ENCODE data around the gene ARRDC4.
"Not testable (repeated sequence)": the region's sequence is repeated elsewhere in the genome, so short reads cannot be mapped to it uniquely, and the experiment has no call there.

ARRDC4 gene

GRCh38 chr15:97984157-97984556 lies 23.7 kb downstream of the ARRDC4 start:
- H3K36me3 ChIP-seq (ENCODE audit: insufficient read depth, low read length) = no peaks in the 10 kb centered on the region
- TF ChIP-seq FOXP2 (optimal IDR thresholded peaks at IDR 0.05; ENCODE audit: control extremely low read depth, extremely low read length, insufficient read depth) (no peak), POLR2AphosphoS5 (IDR thresholded peaks at IDR 0.05; ENCODE audit: borderline replicate concordance, low read depth, low read length) (no peak), EZH2 (IDR thresholded peaks at IDR 0.05) (no peak)
- DNase-seq (ENCODE audit: low read depth, low spot score) = no peak
- no peak overlapping the region for H3K4me3 ChIP-seq
- H3K9ac ChIP-seq (ENCODE audit: insufficient read length) = no peak overlapping the region
- H3K9me3 ChIP-seq (ENCODE audit: low read depth, low read length) = no peaks in the 10 kb centered on the region
- H3K27ac ChIP-seq = no peak overlapping the region

- not testable (repeated sequence) for H3K27ac ChIP-seq; DNase-seq (ENCODE audit: low read depth, low spot score); H3K9me3 ChIP-seq (ENCODE audit: low read depth, low read length); H3K9ac ChIP-seq (ENCODE audit: insufficient read length); H3K4me3 ChIP-seq; H3K36me3 ChIP-seq (ENCODE audit: insufficient read depth, low read length)
These were observed 25.5 kb downstream of the ARRDC4 start for GRCh38 chr15:97985979-97986378.

GRCh38 chr15:97986781-97987180 lies 26.3 kb downstream of the ARRDC4 start:
- H3K36me3 ChIP-seq (ENCODE audit: insufficient read depth, low read length) = no peaks in the 10 kb centered on the region
- H3K9me3 ChIP-seq (ENCODE audit: low read depth, low read length) = no peaks in the 10 kb centered on the region
- H3K27ac ChIP-seq = no peak overlapping the region
- TF ChIP-seq POLR2AphosphoS5 (IDR thresholded peaks at IDR 0.05; ENCODE audit: borderline replicate concordance, low read depth, low read length) (no peak), FOXP2 (optimal IDR thresholded peaks at IDR 0.05; ENCODE audit: control extremely low read depth, extremely low read length, insufficient read depth) (no peak), EZH2 (IDR thresholded peaks at IDR 0.05) (no peak)
- no peak overlapping the region for H3K4me3 ChIP-seq
- no peak for DNase-seq (ENCODE audit: low read depth, low spot score)
- H3K9ac ChIP-seq (ENCODE audit: insufficient read length) = no peak overlapping the region

- DNase-seq (ENCODE audit: low read depth, low spot score) = no peak
- Histone ChIP-seq H3K4me3 (no peak overlapping the region), H3K9ac (ENCODE audit: insufficient read length) (no peak overlapping the region), H3K27ac (no peak overlapping the region), H3K36me3 (ENCODE audit: insufficient read depth, low read length) (no peaks in the 10 kb centered on the region), H3K9me3 (ENCODE audit: low read depth, low read length) (no peaks in the 10 kb centered on the region)
- TF ChIP-seq POLR2AphosphoS5 (IDR thresholded peaks at IDR 0.05; ENCODE audit: borderline replicate concordance, low read depth, low read length) = no peak
- TF ChIP-seq EZH2 (IDR thresholded peaks at IDR 0.05) = no peak
- no peak for TF ChIP-seq FOXP2 (optimal IDR thresholded peaks at IDR 0.05; ENCODE audit: control extremely low read depth, extremely low read length, insufficient read depth)
These were observed 28.8 kb downstream of the ARRDC4 start for GRCh38 chr15:97989299-97989698.

- no peak for DNase-seq (ENCODE audit: low read depth, low spot score)
- TF ChIP-seq POLR2AphosphoS5 (IDR thresholded peaks at IDR 0.05; ENCODE audit: borderline replicate concordance, low read depth, low read length) (no peak), EZH2 (IDR thresholded peaks at IDR 0.05) (no peak), FOXP2 (optimal IDR thresholded peaks at IDR 0.05; ENCODE audit: control extremely low read depth, extremely low read length, insufficient read depth) (no peak)
- no peaks in the 10 kb centered on the region for H3K9me3 ChIP-seq (ENCODE audit: low read depth, low read length)
- no peak overlapping the region for H3K4me3 ChIP-seq
- no peak overlapping the region for H3K9ac ChIP-seq (ENCODE audit: insufficient read length)
- no peaks in the 10 kb centered on the region for H3K36me3 ChIP-seq (ENCODE audit: insufficient read depth, low read length)
- no peak overlapping the region for H3K27ac ChIP-seq
These were observed 31.6 kb downstream of the ARRDC4 start for GRCh38 chr15:97991972-97992541.

- Histone ChIP-seq H3K9ac (ENCODE audit: insufficient read length) (no peak overlapping the region), H3K27ac (no peak overlapping the region), H3K9me3 (ENCODE audit: low read depth, low read length) (no peaks in the 10 kb centered on the region), H3K36me3 (ENCODE audit: insufficient read depth, low read length) (no peaks in the 10 kb centered on the region), H3K4me3 (no peak overlapping the region)
- no peak for DNase-seq (ENCODE audit: low read depth, low spot score)
- no peak for TF ChIP-seq EZH2 (IDR thresholded peaks at IDR 0.05)
- no peak for TF ChIP-seq POLR2AphosphoS5 (IDR thresholded peaks at IDR 0.05; ENCODE audit: borderline replicate concordance, low read depth, low read length)
- TF ChIP-seq FOXP2 (optimal IDR thresholded peaks at IDR 0.05; ENCODE audit: control extremely low read depth, extremely low read length, insufficient read depth) = no peak
These were observed 32.3 kb downstream of the ARRDC4 start for GRCh38 chr15:97992823-97993222.

- no peak for DNase-seq (ENCODE audit: low read depth, low spot score)
- Histone ChIP-seq H3K9ac (ENCODE audit: insufficient read length) (no peak overlapping the region), H3K27ac (no peak overlapping the region), H3K36me3 (ENCODE audit: insufficient read depth, low read length) (no peaks in the 10 kb centered on the region), H3K9me3 (ENCODE audit: low read depth, low read length) (no peaks in the 10 kb centered on the region), H3K4me3 (no peak overlapping the region)
- TF ChIP-seq FOXP2 (optimal IDR thresholded peaks at IDR 0.05; ENCODE audit: control extremely low read depth, extremely low read length, insufficient read depth) = no peak
- TF ChIP-seq POLR2AphosphoS5 (IDR thresholded peaks at IDR 0.05; ENCODE audit: borderline replicate concordance, low read depth, low read length) = no peak
- no peak for TF ChIP-seq EZH2 (IDR thresholded peaks at IDR 0.05)
These were observed 32.8 kb downstream of the ARRDC4 start for GRCh38 chr15:97993310-97993738.

- no peaks in the 10 kb centered on the region for H3K36me3 ChIP-seq (ENCODE audit: insufficient read depth, low read length)
- no peak overlapping the region for H3K4me3 ChIP-seq
- no peaks in the 10 kb centered on the region for H3K9me3 ChIP-seq (ENCODE audit: low read depth, low read length)
- DNase-seq (ENCODE audit: low read depth, low spot score) = no peak
- H3K27ac ChIP-seq = no peak overlapping the region
- H3K9ac ChIP-seq (ENCODE audit: insufficient read length) = no peak overlapping the region
- TF ChIP-seq POLR2AphosphoS5 (IDR thresholded peaks at IDR 0.05; ENCODE audit: borderline replicate concordance, low read depth, low read length) = no peak
- TF ChIP-seq FOXP2 (optimal IDR thresholded peaks at IDR 0.05; ENCODE audit: control extremely low read depth, extremely low read length, insufficient read depth) = no peak
- no peak for TF ChIP-seq EZH2 (IDR thresholded peaks at IDR 0.05)
These were observed 33.7 kb downstream of the ARRDC4 start for GRCh38 chr15:97994236-97994635.

- no peaks in the 10 kb centered on the region for H3K9me3 ChIP-seq (ENCODE audit: low read depth, low read length)
- H3K9ac ChIP-seq (ENCODE audit: insufficient read length) = no peak overlapping the region
- no peaks in the 10 kb centered on the region for H3K36me3 ChIP-seq (ENCODE audit: insufficient read depth, low read length)
- H3K4me3 ChIP-seq = no peak overlapping the region
- no peak overlapping the region for H3K27ac ChIP-seq
- DNase-seq (ENCODE audit: low read depth, low spot score) = no peak
- TF ChIP-seq FOXP2 (optimal IDR thresholded peaks at IDR 0.05; ENCODE audit: control extremely low read depth, extremely low read length, insufficient read depth) (no peak), EZH2 (IDR thresholded peaks at IDR 0.05) (no peak), POLR2AphosphoS5 (IDR thresholded peaks at IDR 0.05; ENCODE audit: borderline replicate concordance, low read depth, low read length) (no peak)
These were observed 34.7 kb downstream of the ARRDC4 start for GRCh38 chr15:97995192-97995591.

All from SK-N-MC (cell line).